Progenitor cell of endocrine pancreas (in vitro differentiated cells): ENCODE measurements around the gene PLPPR3. TPM values are rescaled to one million over a fixed set of nuclear protein-coding genes. Genes with fewer than 3 reads are reported as not detected.
"Not testable (repeated sequence)": the region's sequence is repeated elsewhere in the genome, so short reads cannot be mapped to it uniquely, and the experiment has no call there.

Source experiments
- DNase-seq: peaks from one replicate; pipeline ENCODE4 v3.0.0; 2021; ENCODE audit warnings: low spot score; ENCODE audit not compliant: unreplicated experiment
- H3K27ac Mint-ChIP-seq: 2 replicates; pipeline ENCODE4 v1.8.0; 2021; ENCODE audit warnings: mild to moderate bottlenecking, moderate library complexity, mixed read lengths
- H3K27me3 Mint-ChIP-seq: 2 replicates; pipeline ENCODE4 v1.8.0; 2021; ENCODE audit warnings: mixed read lengths
- H3K36me3 Mint-ChIP-seq: 2 replicates; pipeline ENCODE4 v1.8.0; 2022; ENCODE audit warnings: mixed read lengths; ENCODE audit not compliant: insufficient read depth
- H3K4me1 Mint-ChIP-seq: 2 replicates; pipeline ENCODE4 v1.8.0; 2021; ENCODE audit warnings: low read depth, mixed read lengths
- H3K4me3 Mint-ChIP-seq: 2 replicates; pipeline ENCODE4 v1.8.0; 2021; ENCODE audit warnings: low read depth, mild to moderate bottlenecking, moderate library complexity, mixed read lengths
- H3K9me3 Mint-ChIP-seq: 2 replicates; pipeline ENCODE4 v1.8.0; 2021; ENCODE audit warnings: low read depth, mixed read lengths
- total RNA-seq: library from RNA; stranded (reverse); gene quantifications from 2 replicates; pipeline ENCODE4 v1.2.1, GENCODE V29; 2021
- TF ChIP-seq, protein P1 (sequence below): fragments of 200-600 bp; sonication (generic); IDR thresholded peaks from one replicate; pipeline ENCODE4 v1.5.0; 2021; ENCODE audit warnings: antibody characterized with exemption, mild to moderate bottlenecking; ENCODE audit not compliant: unreplicated experiment

PLPPR3 gene
- total RNA-seq, 1 donor from 2014 or later = 129 TPM

DNA sequence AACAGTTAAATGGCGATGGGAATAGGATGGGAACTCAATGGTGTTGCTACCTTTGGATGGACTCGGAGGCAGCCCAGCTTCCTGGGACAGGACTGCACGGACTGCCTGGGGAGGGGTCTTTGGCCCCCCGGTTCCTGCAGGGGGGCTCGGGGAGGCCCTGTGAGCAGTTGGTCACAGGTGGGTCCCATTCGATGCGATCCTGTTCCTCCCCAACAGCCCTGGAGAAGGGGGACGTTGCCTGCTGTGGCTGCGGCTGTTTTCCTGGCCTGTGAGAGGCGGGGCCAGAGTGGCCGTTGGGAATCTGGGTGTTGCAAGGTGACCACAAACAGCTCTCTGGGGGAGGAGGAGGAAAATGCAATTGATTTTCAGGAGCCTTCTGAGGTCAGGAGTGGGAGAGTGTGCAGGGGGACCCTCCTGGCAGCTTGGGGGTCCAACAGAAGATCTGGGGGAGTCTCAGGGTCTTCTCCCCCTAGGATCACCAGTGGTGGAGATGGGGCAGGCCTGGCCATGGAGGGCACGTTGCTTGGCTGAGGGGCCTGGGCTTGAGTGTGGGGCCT is 1.9 kb upstream of the PLPPR3 start:
- no peaks in the 10 kb centered on the region for H3K9me3 Mint-ChIP-seq
- peaks cover 2% of the 10 kb centered on the region for H3K4me1 Mint-ChIP-seq
- DNase-seq = no peak
- H3K36me3 Mint-ChIP-seq = no peaks in the 10 kb centered on the region
- H3K27me3 Mint-ChIP-seq = no peaks in the 10 kb centered on the region
- H3K27ac Mint-ChIP-seq = peak overlapping the region; percentile 49
- H3K4me3 Mint-ChIP-seq = peak overlapping the region; percentile 68
- TF ChIP-seq, protein P1, sequence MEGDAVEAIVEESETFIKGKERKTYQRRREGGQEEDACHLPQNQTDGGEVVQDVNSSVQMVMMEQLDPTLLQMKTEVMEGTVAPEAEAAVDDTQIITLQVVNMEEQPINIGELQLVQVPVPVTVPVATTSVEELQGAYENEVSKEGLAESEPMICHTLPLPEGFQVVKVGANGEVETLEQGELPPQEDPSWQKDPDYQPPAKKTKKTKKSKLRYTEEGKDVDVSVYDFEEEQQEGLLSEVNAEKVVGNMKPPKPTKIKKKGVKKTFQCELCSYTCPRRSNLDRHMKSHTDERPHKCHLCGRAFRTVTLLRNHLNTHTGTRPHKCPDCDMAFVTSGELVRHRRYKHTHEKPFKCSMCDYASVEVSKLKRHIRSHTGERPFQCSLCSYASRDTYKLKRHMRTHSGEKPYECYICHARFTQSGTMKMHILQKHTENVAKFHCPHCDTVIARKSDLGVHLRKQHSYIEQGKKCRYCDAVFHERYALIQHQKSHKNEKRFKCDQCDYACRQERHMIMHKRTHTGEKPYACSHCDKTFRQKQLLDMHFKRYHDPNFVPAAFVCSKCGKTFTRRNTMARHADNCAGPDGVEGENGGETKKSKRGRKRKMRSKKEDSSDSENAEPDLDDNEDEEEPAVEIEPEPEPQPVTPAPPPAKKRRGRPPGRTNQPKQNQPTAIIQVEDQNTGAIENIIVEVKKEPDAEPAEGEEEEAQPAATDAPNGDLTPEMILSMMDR = no peak

DNA sequence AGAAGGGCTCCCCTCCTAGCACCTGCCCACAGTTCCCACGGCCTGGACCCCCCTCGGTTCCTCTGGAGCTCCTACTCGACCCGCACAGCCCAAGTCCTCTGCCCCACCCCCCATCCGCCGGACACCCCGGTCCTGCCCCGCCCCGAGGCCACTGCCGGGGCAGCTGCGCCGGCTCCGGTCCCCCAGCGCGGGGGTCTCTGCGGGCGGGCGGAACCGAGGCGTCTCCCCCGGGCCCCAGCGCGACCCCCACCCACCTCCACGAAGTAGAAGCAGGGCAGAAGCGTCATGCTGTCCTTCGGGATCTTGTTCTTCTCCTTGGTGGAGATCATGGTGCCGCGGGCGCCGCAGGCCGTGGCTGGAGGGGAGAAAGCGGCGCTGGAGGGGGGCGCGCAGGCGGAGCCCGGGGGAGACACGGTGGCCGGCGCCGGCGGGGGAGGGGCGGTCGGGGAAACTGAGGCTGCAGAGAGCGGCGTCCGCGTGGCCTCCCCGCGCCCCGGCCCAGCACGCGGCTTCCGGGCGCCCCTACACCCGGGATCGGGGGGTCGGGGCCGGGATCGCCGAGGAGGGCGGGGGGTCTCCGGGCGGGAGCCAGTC is 427 bp downstream of the PLPPR3 start:
- no peaks in the 10 kb centered on the region for H3K27me3 Mint-ChIP-seq
- TF ChIP-seq, protein P1 = no peak
- H3K9me3 Mint-ChIP-seq = peaks cover 3% of the 10 kb centered on the region
- peaks cover 5% of the 10 kb centered on the region for H3K36me3 Mint-ChIP-seq
- H3K4me1 Mint-ChIP-seq = peaks cover 2% of the 10 kb centered on the region
- no peak overlapping the region for H3K27ac Mint-ChIP-seq
- H3K4me3 Mint-ChIP-seq = peak overlapping the region; percentile 74
- DNase-seq = peak; percentile 45

DNA sequence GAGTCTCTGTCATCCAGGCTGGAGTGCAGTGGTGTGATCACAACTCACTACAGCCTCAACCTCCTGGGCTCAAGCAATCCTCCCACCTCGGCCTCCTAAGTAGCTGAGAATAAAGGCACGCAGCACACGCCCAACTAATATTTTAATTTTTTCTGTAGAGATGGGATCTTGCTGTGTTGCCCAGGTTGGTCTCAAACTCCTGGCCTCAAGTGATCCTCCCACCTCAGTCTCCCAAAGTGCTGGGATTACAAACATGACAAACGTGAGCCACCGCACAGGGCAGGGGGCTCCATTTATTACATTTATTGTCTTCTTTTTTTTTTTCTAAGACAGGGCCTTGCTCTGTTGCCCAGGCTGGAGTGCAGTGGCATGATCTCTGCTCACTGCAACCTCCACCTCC is 1.5 kb downstream of the PLPPR3 start:
- DNase-seq, H3K4me1 Mint-ChIP-seq, H3K9me3 Mint-ChIP-seq, H3K36me3 Mint-ChIP-seq, H3K27ac Mint-ChIP-seq, H3K27me3 Mint-ChIP-seq: not testable (repeated sequence)
- peak overlapping the region; percentile 74 for H3K4me3 Mint-ChIP-seq

DNA sequence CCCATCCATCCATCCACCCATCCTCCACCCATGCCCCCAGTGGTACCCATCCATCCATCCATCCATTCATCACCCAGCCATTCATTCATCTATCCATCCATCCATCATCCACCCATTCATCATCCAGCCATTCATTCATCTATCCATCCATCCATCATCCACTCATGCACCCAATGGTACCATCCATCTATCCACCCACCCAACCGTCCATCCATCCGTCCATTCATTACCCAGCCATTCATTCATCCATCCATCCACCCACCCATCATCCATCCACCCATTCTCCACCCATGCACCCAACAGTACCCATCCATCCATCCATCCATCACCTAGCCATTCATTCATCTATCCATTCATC is 5.3 kb downstream of the PLPPR3 start:
- Mint-ChIP-seq H3K4me1 (no peaks in the 10 kb centered on the region), H3K27ac (no peak overlapping the region), H3K27me3 (no peaks in the 10 kb centered on the region), H3K4me3 (no peak overlapping the region), H3K9me3 (peaks cover 4% of the 10 kb centered on the region), H3K36me3 (peaks cover 23% of the 10 kb centered on the region)
- TF ChIP-seq, protein P1 = no peak
- no peak for DNase-seq

DNA sequence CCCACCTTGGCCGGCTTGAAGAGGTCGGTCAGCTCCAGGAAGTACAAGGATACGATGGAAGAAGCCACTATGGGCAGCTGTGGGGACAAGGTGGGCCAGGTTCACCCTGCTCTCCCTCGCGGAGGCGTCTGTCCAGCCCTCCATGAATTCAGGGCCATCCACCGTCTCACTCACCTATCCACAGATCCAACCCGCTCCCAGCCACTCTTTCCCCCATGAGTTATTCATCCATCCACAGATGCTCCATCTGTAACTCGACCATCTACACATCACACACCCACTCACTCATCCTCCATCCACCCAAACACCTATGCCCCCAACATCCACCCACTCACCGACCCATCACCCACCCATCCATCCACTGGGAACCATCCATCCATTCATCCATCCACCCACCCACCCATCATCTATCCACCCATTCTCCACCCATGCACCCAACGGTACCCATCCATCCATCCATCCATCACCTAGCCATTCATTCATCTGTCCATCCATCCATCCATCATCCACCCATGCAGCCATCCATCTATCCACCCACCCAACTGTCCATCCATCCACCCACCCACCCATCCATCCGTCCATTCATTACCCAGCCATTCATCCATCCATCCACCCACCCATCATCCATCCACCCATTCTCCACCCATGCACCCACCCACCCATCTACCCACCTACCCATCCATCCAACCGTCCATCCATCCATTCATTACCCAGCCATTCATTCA is 5.8 kb downstream of the PLPPR3 start:
- no peaks in the 10 kb centered on the region for H3K4me1 Mint-ChIP-seq
- DNase-seq = no peak
- H3K27me3 Mint-ChIP-seq = no peaks in the 10 kb centered on the region

More for the DNA sequence above, 5.8 kb downstream of the PLPPR3 start:
- H3K36me3 Mint-ChIP-seq = peaks cover 26% of the 10 kb centered on the region
- peaks cover 4% of the 10 kb centered on the region for H3K9me3 Mint-ChIP-seq
- H3K27ac Mint-ChIP-seq = no peak overlapping the region
- no peak overlapping the region for H3K4me3 Mint-ChIP-seq
- TF ChIP-seq, protein P1 = no peak
